ENCODE results near the gene TENT5C. TPM values are rescaled to one million over a fixed set of nuclear protein-coding genes. Genes with fewer than 3 reads are reported as not detected.

The TENT5C gene
- total and polyA plus RNA-seq, 9 of the 15 experiments (the other 6 are each of a cell fraction or from before 2014, with no cell fraction given), result 1.8 to 7.7 (median 4.0) TPM

DNA sequence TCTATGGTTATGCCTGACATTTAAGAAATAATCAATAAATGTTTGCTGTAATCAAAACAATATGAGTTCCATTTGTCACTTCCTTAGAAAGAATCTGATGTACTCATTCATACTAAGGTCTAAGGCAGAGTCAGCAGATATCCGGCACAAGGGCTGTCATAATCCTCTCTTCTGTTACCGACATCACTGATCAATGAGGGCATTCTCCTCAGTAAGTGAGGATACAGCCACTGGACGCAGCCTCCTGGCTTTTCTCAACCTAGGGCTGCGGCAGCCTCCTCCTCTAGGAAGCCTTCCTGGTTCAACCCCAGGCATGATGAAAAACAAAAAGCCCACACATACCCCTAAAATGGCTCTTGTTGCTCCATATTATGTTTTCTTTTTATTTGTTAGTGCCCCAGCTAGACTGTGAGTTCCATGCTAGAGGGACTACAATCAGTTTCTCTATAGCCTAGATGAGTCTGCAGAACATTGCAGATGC lies 40.7 kb upstream of the TENT5C start (continued):
- TF ChIP-seq, protein P1, sequence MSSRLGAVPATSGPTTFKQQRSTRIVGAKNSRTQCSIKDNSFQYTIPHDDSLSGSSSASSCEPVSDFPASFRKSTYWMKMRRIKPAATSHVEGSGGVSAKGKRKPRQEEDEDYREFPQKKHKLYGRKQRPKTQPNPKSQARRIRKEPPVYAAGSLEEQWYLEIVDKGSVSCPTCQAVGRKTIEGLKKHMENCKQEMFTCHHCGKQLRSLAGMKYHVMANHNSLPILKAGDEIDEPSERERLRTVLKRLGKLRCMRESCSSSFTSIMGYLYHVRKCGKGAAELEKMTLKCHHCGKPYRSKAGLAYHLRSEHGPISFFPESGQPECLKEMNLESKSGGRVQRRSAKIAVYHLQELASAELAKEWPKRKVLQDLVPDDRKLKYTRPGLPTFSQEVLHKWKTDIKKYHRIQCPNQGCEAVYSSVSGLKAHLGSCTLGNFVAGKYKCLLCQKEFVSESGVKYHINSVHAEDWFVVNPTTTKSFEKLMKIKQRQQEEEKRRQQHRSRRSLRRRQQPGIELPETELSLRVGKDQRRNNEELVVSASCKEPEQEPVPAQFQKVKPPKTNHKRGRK (tag; IDR thresholded peaks at IDR 0.05), result no peak
- TF ChIP-seq BRD9 (IDR thresholded peaks at IDR 0.05; ENCODE audit: low read depth, partially characterized antibody) (no peak), RBM25 (IDR thresholded peaks at IDR 0.05; ENCODE audit: low read depth, low read length, severe bottlenecking) (peak; percentile 46), C11orf30 (IDR thresholded peaks at IDR 0.05; ENCODE audit: low read depth) (peak; percentile 21; the same call in 1 of the 2 replicates), SNRNP70 (optimal IDR thresholded peaks at IDR 0.05; ENCODE audit: low read depth, low read length) (no peak), POLR2H (tag; IDR thresholded peaks at IDR 0.05; ENCODE audit: low read depth) (no peak), HNRNPK (IDR thresholded peaks at IDR 0.05; ENCODE audit: low read depth, low read length, poor library complexity, severe bottlenecking) (no peak), HLTF (IDR thresholded peaks at IDR 0.05) (no peak), CBFA2T2 (conservative IDR thresholded peaks at IDR 0.05) (no peak), SMAD4 (CRISPR knock-in tag; conservative IDR thresholded peaks at IDR 0.05) (no peak), GATA2 (CRISPR knock-in tag; IDR thresholded peaks at IDR 0.05) (0 out of 2 replicates have a peak, but pooled peaks have one; percentile 1), YBX1 (IDR thresholded peaks at IDR 0.05) (no peak), ZBED1 (IDR thresholded peaks at IDR 0.05) (no peak), SMAD1 (IDR thresholded peaks at IDR 0.05; ENCODE audit: low read depth, low read length, partially characterized antibody) (no peak), POU5F1 (IDR thresholded peaks at IDR 0.05; ENCODE audit: borderline replicate concordance, low read depth, low read length, partially characterized antibody) (no peak), TBL1XR1 (IDR thresholded peaks at IDR 0.05; ENCODE audit: low read length in 2 of 2) (no peak)
- TF ChIP-seq, protein P2, sequence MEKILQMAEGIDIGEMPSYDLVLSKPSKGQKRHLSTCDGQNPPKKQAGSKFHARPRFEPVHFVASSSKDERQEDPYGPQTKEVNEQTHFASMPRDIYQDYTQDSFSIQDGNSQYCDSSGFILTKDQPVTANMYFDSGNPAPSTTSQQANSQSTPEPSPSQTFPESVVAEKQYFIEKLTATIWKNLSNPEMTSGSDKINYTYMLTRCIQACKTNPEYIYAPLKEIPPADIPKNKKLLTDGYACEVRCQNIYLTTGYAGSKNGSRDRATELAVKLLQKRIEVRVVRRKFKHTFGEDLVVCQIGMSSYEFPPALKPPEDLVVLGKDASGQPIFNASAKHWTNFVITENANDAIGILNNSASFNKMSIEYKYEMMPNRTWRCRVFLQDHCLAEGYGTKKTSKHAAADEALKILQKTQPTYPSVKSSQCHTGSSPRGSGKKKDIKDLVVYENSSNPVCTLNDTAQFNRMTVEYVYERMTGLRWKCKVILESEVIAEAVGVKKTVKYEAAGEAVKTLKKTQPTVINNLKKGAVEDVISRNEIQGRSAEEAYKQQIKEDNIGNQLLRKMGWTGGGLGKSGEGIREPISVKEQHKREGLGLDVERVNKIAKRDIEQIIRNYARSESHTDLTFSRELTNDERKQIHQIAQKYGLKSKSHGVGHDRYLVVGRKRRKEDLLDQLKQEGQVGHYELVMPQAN (IDR thresholded peaks at IDR 0.05; ENCODE audit: borderline replicate concordance), result no peak
- TF ChIP-seq, protein P3, sequence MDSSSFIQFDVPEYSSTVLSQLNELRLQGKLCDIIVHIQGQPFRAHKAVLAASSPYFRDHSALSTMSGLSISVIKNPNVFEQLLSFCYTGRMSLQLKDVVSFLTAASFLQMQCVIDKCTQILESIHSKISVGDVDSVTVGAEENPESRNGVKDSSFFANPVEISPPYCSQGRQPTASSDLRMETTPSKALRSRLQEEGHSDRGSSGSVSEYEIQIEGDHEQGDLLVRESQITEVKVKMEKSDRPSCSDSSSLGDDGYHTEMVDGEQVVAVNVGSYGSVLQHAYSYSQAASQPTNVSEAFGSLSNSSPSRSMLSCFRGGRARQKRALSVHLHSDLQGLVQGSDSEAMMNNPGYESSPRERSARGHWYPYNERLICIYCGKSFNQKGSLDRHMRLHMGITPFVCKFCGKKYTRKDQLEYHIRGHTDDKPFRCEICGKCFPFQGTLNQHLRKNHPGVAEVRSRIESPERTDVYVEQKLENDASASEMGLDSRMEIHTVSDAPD (CRISPR knock-in tag; IDR thresholded peaks at IDR 0.05), result no peak
- TF ChIP-seq, protein P4, sequence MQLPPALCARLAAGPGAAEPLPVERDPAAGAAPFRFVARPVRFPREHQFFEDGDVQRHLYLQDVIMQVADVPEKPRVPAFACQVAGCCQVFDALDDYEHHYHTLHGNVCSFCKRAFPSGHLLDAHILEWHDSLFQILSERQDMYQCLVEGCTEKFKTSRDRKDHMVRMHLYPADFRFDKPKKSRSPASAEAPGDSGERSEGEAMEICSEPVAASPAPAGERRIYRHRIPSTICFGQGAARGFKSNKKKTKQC (CRISPR knock-in tag; IDR thresholded peaks at IDR 0.05), result no peak
- TF ChIP-seq, protein P5, sequence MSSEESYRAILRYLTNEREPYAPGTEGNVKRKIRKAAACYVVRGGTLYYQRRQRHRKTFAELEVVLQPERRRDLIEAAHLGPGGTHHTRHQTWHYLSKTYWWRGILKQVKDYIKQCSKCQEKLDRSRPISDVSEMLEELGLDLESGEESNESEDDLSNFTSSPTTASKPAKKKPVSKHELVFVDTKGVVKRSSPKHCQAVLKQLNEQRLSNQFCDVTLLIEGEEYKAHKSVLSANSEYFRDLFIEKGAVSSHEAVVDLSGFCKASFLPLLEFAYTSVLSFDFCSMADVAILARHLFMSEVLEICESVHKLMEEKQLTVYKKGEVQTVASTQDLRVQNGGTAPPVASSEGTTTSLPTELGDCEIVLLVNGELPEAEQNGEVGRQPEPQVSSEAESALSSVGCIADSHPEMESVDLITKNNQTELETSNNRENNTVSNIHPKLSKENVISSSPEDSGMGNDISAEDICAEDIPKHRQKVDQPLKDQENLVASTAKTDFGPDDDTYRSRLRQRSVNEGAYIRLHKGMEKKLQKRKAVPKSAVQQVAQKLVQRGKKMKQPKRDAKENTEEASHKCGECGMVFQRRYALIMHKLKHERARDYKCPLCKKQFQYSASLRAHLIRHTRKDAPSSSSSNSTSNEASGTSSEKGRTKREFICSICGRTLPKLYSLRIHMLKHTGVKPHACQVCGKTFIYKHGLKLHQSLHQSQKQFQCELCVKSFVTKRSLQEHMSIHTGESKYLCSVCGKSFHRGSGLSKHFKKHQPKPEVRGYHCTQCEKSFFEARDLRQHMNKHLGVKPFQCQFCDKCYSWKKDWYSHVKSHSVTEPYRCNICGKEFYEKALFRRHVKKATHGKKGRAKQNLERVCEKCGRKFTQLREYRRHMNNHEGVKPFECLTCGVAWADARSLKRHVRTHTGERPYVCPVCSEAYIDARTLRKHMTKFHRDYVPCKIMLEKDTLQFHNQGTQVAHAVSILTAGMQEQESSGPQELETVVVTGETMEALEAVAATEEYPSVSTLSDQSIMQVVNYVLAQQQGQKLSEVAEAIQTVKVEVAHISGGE (CRISPR knock-in tag; IDR thresholded peaks at IDR 0.05), result no peak

Measured in K562 (cell line).